HG03565 (cell line): ENCODE measurements around the gene PPP1R10.
"Not testable (repeated sequence)": the region's sequence is repeated elsewhere in the genome, so short reads cannot be mapped to it uniquely, and the experiment has no call there.

Experiments used
- ATAC-seq: cut with Tn5 transposase; IDR thresholded peaks from one replicate; pipeline ENCODE4 v1.9.1; 2021; ENCODE audit warnings: mild to moderate bottlenecking, moderate library complexity; ENCODE audit not compliant: unreplicated experiment

PPP1R10 gene

DNA sequence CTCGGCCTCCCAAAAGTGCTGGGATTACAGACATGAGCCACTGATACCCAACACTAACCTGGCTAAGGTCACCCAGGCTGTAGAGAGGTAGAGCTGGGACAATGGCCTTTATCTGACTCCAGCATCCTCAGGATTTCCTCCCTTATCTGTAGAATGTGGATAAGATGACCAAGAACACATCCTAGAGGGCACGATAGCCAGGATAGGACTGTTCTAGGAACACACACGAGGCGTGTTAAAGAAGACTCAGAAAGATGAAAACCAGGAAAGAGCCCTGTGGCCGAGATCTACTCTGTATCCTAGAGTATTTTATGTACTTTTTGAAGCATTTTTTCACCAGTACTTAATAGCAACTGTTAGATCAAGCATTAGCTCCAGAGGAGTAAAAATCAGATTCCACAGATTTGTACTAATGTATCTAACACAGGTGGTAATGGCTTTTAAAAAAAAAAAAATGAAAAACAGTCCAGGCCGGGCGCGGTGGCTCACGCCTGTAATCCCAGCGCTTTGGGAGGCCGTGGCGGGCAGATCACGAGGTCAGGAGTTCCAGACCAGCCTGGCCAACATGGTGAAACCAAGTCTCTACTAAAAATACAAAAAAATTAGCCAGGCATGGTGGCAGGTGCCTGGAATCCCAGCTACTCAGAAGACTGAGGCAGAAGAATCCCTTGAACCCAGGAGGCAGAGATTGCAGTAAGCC lies 17.3 kb downstream of the PPP1R10 start:
- ATAC-seq: no peak

DNA sequence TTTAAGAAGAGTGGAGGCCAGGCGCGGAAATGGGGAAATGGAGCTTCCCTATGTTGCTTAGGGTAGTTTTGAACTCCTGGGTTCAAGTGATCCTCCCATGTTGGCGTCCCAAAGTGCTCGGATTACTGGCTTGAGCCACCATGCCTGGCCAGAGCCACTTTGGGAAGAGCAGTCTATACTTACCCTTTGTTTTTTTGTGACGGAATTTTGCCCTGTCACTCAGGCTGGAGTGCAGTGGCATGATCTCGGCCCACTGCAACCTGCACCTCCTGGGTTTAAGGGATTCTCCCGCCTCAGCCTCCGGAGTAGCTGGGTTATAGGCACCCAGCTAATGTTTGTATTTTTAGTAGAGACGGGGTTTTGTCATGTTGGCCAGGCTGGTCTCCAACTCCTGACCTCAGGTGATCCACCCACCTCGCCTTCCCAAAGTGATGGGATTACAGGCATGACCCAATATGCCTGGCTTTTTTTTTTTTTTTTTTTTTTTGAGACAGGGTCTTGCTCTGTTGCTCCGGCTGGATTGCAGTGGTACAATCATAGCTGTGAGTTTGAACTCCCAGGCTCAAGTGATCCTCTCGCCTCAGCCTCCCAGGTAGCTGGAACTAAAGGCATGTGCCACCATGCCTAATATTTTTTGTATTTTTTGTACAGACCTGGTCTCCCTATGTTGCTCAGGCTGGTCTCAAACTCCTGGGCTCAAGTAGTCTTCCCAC lies 18.0 kb downstream of the PPP1R10 start:
- no peak for ATAC-seq

DNA sequence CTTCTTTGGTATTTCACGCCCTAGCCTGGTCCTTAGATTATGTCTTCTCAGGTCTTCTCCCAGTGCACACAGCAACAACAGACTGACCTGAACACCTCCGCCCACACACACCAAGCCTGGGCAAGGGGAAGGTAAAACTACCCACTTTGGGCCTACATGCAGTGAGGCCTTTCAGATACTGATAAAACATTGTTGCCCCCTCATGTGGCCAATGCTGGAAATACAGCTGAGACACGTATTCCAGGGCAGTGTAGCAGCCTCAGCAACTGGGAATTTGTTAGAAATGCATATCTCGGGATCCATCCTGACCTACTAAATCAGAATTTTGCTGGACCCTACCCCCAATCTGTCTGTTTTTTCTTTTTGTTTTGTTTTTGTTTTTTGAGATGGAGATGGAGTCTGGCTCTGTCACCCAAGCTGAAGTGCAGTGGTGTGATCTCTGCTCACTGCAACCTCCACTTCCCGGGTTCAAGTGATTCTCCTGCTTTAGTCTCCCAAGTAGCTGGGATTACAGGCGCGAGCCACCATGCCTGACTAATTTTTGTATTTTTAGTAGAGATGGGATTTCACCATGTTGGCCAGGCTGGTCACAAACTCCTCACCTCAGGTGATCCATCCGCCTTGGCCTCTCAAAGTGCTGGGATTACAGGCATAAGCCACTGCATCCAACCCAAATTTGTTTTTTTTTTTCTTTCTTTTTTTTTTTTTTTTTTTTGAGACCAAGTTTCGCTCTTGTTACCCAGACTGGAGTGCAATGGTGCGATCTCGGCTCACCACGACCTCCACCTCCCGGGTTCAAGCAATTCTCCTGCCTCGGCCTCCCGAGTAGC lies 19.5 kb downstream of the PPP1R10 start:
- not testable (repeated sequence) for ATAC-seq

DNA sequence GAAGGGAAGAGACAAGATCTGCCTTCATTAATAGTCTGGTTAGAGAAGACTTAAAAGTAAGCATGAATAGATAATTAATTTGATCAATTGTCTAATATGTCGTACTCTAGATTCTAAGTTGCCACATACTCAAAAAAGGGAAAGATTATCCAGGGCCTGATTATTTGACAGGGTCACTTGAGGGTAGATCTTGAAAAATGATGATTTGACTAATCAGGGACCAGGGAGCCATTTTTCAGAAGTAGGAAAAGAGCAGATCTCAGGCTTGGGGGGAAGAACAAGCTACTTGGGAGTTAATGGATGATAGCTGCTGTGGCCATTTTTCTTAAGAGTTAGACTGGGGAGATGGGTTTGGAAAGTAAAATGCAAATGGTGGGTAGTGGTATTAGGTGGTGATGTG lies 24.8 kb downstream of the PPP1R10 start:
- no peak for ATAC-seq

DNA sequence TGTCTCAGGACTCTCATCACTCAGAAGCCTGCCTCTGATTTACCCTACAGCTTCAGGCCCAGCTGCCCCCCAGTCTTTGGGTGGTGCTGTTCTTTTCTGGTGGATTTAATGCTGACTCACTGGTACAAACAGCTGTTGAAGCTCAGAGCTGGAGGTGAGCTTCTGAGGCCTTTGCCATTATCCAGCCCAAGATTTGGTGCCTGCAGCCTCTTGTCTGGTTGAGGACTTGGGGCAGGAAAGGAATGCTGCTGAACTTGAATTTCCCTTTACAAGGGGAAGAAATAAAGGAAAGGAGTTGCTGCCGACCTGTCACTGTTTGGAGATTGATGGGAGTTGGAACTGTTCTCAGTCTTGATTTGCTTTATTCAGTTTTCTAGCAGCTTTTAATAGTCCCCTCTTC lies 26.0 kb downstream of the PPP1R10 start:
- ATAC-seq: no peak

DNA sequence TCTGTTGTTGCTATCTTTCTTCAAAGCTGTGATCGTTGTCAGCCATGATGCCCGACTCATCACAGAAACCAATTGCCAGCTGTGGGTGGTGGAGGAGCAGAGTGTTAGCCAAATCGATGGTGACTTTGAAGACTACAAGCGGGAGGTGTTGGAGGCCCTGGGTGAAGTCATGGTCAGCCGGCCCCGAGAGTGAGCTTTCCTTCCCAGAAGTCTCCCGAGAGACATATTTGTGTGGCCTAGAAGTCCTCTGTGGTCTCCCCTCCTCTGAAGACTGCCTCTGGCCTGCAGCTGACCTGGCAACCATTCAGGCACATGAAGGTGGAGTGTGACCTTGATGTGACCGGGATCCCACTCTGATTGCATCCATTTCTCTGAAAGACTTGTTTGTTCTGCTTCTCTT lies 26.5 kb downstream of the PPP1R10 start:
- ATAC-seq: no peak

DNA sequence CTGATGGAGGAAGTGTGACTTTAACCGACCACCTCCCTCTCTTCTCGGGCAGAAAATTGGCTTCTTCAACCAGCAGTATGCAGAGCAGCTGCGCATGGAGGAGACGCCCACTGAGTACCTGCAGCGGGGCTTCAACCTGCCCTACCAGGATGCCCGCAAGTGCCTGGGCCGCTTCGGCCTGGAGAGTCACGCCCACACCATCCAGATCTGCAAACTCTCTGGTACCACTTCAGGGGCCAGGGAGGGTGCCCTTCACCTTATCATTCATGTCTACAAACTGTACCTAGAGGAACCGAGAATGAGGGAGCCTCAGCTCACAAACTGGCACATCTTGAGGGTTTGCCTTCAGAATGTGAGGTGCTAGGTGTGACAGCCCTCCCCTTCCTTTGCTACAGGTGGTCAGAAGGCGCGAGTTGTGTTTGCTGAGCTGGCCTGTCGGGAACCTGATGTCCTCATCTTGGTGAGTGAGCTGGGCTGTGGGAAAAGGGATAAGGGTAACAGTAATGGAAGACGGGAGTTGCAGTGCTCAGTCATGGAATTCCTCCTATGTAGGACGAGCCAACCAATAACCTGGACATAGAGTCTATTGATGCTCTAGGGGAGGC lies 27.2 kb downstream of the PPP1R10 start:
- ATAC-seq: no peak

DNA sequence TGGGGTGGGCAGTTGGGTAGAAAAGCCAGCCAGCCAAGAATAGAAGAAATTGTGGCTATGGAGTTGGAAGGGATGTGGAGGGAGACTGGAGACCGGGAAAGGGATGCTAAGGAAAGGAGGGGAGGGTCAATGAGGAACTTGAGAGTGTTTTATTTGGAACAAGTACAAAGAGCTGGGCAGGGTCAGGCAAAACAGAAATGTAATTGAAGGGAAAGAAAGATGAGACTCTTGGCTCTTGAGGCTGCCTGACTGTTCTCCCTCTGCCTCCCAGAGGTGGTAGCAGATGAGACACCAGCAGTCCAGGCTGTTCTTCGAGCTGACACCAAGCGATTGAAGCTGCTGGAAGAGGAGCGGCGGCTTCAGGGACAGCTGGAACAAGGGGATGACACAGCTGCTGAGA lies 33.1 kb downstream of the PPP1R10 start:
- no peak for ATAC-seq

DNA sequence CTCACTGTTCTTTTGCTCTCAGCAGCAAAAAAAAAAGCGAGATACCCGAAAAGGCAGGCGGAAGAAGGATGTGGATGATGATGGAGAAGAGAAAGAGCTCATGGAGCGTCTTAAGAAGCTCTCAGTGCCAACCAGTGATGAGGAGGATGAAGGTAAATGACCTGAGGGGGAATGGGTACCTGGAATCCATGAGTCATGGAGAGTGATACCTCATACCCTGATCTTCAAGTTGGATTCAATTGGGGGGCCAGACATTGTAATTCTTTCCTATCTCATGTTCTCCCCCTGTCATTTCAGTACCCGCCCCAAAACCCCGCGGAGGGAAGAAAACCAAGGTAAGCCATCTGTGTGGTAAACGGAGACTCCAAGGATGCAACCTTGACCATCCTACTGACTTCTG lies 39.0 kb downstream of the PPP1R10 start:
- ATAC-seq: no peak

DNA sequence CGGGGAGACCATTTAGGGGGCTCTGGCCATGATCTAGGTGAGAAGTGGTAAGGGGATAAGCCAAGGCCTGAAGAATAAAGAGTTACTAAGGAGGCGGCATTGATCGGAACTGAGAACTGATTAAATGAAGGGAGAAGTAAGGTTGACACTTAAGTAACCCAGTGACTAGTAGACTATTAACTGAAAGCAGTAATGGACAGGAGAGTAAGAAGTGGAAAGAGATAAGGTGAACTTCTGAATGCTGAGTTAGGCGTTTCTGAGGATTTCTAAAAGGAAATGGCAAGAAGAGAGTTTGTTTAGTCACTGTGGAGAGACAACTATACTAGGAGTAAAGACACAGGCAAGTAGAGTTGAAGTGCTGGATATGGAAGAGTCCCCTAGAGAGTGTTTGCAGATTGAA lies 43.9 kb downstream of the PPP1R10 start:
- no peak for ATAC-seq

DNA sequence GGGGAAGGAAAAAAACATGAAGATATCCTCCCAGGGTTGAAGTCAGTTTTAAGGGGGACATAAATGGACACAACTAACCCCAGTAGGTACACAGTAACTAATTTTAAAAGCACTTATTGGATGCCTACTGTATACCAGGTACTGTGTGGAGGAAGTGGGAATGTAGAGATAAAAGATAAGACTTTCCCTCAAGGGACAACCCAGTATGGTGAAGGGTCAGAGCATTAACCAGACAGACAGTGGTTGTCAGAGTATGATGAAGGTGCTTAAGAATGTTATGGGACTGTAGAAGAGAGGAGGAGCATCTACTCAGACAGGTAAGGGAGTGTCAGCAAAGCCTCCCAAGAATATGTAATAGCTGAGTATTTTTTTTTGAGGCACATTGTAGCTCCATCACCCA lies 44.9 kb downstream of the PPP1R10 start:
- ATAC-seq: no peak

DNA sequence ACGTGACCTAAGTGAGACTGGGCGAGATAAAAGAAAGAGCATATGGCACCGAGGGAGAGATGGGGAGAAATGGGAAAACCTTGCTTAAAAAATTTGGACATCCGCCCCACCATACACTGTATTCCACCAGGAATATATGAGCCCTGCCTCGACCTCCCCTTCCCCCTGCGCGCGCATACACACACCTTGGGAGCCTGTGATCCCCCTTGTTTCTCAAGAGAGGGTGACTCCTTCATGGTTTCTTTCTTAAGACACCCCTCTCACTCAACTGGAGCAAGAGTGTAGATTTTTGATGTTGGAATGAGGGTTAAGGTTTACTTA lies 45.3 kb downstream of the PPP1R10 start:
- ATAC-seq: no peak

DNA sequence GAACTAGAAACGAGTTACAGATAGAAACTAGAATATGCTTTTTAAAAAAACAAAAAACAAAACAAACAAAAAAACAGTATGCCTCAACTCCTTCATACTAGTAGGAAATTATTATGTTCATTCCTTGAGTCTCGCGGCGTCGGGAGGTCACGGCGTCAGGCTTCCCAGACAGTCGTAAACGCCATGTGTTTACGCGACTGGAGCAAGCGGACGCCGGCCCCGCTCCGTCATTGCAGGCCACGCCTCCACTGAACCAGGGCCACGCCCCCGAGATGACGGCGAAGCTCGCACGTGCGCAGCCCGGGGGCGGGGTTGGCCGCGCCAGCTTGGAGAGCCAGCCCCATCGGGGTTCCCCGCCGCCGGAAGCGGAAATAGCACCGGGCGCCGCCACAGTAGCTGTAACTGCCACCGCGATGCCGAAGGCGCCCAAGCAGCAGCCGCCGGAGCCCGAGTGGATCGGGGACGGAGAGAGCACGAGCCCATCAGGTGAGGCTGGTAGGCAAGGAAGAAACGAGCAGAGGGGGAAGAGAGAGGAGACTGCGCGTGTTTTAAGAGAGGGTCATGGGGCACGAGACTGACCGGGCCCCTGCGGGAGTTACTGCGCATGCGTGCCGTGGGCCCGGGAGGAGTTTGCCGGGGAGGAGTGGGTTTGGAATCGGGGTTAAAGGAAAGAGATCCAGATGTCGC lies 45.8 kb downstream of the PPP1R10 start, which contains the start of gene ABCF1:
ABCF1 (plus strand) TSS at position 368 of the 687 bp plus-strand sequence; CDS start at position 414, 46 bp downstream.
- peak; percentile 90 for ATAC-seq

DNA sequence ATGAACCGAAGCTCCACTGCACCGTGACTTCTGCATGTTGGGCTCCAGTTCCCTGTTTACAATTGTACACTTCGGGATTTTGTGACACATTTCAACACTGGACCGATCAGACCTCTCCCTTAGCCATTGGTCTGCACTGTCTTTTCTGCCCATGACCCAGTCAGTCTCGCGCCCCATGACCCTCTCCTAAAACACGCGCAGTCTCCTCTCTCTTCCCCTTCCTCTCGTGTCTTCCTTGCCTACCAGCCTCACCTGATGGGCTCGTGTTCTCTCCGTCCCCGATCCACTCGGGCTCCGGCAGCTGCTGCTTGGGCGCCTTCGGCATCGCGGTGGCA lies 46.3 kb downstream of the PPP1R10 start:
- ATAC-seq: peak; percentile 13

DNA sequence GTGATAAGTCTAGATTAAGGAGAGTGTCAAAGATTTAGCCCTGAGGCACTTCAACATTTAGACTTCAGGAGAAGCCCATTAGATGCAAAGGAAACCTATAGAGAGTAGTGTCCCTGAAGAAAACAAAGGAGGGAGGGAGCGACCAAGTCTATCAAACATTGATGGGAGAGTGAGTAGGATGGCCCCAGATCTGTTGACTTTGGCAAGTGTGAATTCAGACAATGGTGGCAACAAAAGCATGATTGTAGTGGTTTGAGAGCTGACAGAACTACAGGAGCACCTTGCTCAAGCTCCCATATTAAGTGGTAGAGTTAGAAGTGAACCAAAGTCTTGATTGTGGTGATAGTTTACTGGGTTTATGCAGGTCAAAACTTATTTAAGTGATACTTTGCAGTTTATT lies 46.8 kb downstream of the PPP1R10 start:
- no peak for ATAC-seq

DNA sequence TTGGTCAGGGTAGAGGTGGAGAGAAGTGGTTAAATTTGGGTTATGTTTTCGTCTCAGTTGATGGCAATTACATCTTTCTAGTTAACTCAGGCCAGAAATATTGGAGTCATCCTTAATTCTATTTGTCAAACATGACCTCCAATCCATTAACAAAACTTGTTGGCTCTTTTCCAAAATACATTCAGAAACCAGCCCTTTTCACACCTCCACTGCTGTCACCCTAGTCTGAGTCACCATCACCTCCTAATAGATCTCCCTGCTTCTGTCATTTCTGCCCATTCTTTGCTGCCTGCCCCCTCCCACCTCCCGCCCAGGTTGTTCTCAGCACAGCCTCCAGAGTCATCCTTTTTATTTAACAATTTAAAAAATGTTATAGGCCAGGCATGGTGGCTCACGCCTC lies 48.8 kb downstream of the PPP1R10 start:
- no peak for ATAC-seq

DNA sequence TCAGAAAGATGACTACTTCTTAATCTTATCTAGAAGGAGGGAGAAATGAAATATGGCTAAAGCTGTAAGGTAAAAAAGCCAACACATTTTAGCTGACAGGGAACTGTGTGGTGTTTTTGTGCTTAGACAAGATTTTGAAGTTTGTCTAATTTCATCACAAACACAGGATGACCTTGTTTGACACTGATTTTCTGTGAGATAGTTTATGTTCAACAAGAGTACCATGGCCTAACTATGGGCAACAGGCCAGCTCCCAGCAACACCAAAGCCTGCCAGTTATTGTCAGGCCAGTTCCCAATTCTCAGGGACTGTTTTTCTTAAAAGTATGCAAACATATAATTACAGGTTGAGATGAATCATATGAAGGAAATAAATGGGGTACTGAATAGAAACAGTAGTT lies 51.3 kb downstream of the PPP1R10 start:
- ATAC-seq: no peak

DNA sequence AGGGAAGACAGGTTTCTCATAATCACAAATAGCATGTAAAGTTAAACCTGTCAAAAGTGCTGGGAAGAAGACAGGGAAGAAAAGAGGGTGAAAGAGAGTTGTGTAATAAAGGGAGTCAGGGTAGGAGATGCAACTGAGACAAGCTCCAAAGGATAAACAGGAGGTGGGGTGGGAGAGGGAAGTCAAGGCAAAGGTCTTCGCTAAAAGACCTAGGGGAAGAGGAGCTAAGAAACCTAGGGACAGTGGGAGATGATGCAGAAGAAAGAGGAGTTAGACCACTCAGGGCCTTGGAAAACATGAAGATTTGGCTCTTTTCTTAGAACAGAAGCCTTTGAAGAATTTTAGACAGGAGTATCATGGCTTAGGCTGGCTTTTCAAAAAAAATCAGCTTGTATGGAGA lies 52.9 kb downstream of the PPP1R10 start:
- ATAC-seq: no peak

DNA sequence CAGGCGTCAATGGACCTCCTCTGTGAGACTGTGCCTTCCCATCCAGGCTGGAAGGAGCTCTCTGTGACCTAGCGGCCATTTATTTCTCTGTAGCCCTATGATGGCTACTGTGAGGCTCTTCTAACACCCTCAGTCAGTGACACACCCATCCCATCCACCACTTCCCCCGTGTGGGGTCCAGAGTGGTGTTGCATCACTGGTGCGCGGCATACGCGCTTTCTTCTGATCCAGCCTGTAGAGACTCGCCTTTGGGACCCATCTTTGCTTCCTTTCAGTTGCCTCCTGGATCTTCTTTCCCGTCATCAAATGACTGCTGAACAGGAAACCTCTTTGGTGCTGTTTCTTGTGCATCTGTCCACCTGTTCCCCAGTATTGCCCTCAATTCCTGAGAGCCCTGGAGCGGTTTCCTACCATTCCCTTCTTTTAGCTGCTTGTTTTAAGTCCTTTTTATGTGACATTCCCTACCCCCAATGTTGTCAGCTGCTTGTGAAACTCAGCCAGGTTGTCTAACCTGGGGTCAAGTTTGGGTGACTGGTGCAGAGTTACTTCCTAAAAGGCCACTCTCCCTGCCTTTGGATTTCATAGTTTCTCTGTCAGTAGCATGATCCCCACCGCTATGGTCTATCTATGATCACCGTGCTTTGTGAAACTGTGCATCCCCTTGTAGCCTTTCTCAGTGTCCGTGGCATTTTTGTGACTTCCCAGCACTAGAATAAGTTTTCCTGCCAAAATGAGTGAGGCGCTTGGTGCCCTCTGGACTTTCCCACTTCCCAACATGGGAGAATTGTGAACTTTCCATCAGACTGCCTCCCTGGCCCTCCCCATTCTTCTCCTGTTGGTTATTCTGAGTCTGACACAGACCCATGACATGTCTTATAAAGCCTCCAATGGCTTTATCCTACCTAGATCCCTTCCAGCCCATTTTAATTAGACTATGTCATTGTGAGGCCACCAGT lies 54.3 kb downstream of the PPP1R10 start:
- ATAC-seq: no peak

DNA sequence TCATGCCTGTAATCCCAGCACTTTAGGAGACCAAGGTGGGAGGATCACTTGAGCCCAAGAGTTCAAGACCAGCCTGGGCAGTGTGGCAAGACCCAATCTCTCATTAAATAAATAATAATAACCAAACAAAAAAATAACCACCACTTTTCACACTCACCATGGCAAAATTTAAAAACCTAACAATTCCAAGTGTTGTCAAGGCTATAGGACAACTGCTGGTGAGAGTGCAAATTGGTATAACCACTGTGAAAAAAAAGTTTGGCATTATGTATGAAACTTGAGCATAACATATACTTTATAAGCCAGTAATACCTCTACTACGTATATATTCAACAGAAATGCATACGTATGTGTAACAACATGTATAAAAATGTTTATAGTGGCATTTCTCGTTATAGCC lies 56.1 kb downstream of the PPP1R10 start:
- no peak for ATAC-seq
